Panc1 (cell line): ENCODE measurements around the gene CEP135. TPM values are rescaled to one million over a fixed set of nuclear protein-coding genes. Genes with fewer than 3 reads are reported as not detected.

Experiments used
- ATAC-seq: fragments of 200-7000 bp; cut with Tn5 transposase; 2 replicates; pipeline ENCODE4 v1.9.1; 2020; ENCODE audit warnings: mild to moderate bottlenecking, moderate library complexity
- BruUV-seq: library from RNA; stranded (reverse); fragments of 400-500 nt; replicated peaks from 2 replicates; lab custom pipeline; 2021; lab: Mats Ljungman, UMichigan
- CTCF ChIA-PET: fragments of 300-600 bp; sonication (Branson Sonifier 250); formaldehyde crosslinking; loops from one replicate; lab custom pipeline; 2022; ENCODE audit warnings: antibody characterized with exemption; lab: Charles Lee
- POLR2A ChIA-PET: fragments of 300-600 bp; sonication (Branson Sonifier 250); formaldehyde crosslinking; loops from one replicate; lab custom pipeline; 2022; ENCODE audit warnings: antibody characterized with exemption; lab: Charles Lee
- DNase-seq: peaks from one replicate; pipeline ENCODE4 v3.0.0-alpha.2; 2010; ENCODE audit warnings: low read depth, low spot score
- H3K27ac ChIP-seq: 2 replicates; pipeline ENCODE4 v1.5.1; 2011; ENCODE audit warnings: mild to moderate bottlenecking, low read length, inconsistent platforms
- H3K27me3 ChIP-seq: fragments of 200-500 bp; sonication (Bioruptor generic); 2 replicates; pipeline ENCODE4 v1.6.0; 2014; ENCODE audit warnings: low read length, inconsistent platforms; ENCODE audit not compliant: control insufficient read depth, insufficient read depth
- H3K36me3 ChIP-seq: fragments of 200-500 bp; sonication (Bioruptor generic); 2 replicates; pipeline ENCODE4 v1.5.1; 2014; ENCODE audit warnings: inconsistent platforms, mild to moderate bottlenecking, low read length, moderate library complexity; ENCODE audit not compliant: control insufficient read depth, insufficient read depth
- H3K4me1 ChIP-seq: 2 replicates; pipeline ENCODE4 v1.5.1; 2011; ENCODE audit warnings: inconsistent platforms, mild to moderate bottlenecking, low read length, moderate library complexity; ENCODE audit not compliant: control insufficient read depth, insufficient read depth
- H3K4me3 ChIP-seq, 2 experiments: 2 replicates each; pipeline ENCODE4 v1.5.1; 2011 to 2012; ENCODE audit warnings: low read depth in 2 of 2, low read length in 2 of 2, mild to moderate bottlenecking in 2 of 2, inconsistent platforms in 1 of 2, moderate library complexity in 1 of 2
- H3K9me3 ChIP-seq: fragments of 200-500 bp; sonication (Bioruptor generic); 2 replicates; pipeline ENCODE4 v1.5.1; 2014; ENCODE audit warnings: low read depth, mild to moderate bottlenecking, inconsistent platforms, low read length, moderate library complexity; ENCODE audit not compliant: control insufficient read depth, insufficient read depth
- POLR2AphosphoS5 ChIP-seq: IDR thresholded peaks from 2 replicates; pipeline ENCODE4 v1.6.1; 2012; ENCODE audit warnings: mild to moderate bottlenecking, low read depth, low read length, moderate library complexity
- REST ChIP-seq, 2 experiments: IDR thresholded peaks; 2 replicates each; pipeline ENCODE4 v1.6.1; 2011 to 2012; ENCODE audit warnings: low read depth in 2 of 2, control low read depth in 1 of 2, low read length in 1 of 2, mild to moderate bottlenecking in 1 of 2, moderate library complexity in 1 of 2; ENCODE audit not compliant: insufficient read depth in 1 of 2
- SIN3A ChIP-seq: IDR thresholded peaks from 2 replicates; pipeline ENCODE4 v1.6.1; 2012; ENCODE audit warnings: low read depth, mild to moderate bottlenecking, low read length, moderate library complexity, borderline replicate concordance; ENCODE audit not compliant: insufficient read depth
- TCF7L2 ChIP-seq: IDR thresholded peaks from 2 replicates; pipeline ENCODE4 v1.6.1; 2011; ENCODE audit warnings: mild to moderate bottlenecking, low read depth, low read length, inconsistent platforms
- in situ Hi-C: cut with HindIII; loops from 2 replicates; pipeline ENCODE4 v1.10.0; 2016; ENCODE audit warnings: low sequenced_read_pairs, low pct_unique_long_range_greater_than_20kb
- intact Hi-C: fragments of 100-400 bp; cut with micrococcal nuclease; formaldehyde crosslinking; loops from one replicate; pipeline ENCODE4 v1.10.0; 2022; ENCODE audit not compliant: unreplicated experiment
- total RNA-seq: library from RNA; stranded (reverse); gene quantifications from one replicate; pipeline ENCODE4 v1.2.1, GENCODE V29; 2021; ENCODE audit not compliant: unreplicated experiment
- TF ChIP-seq, protein P1 (sequence below): fragments of 450-650 bp; IDR thresholded peaks from 2 replicates; pipeline ENCODE4 v1.5.1; 2017; ENCODE audit warnings: mild to moderate bottlenecking

Gene CEP135
- total RNA-seq, 1 experiment from 2014 or later = 9.5 TPM

GRCh38 chr4:55903577-55903976 is 45.2 kb upstream of the CEP135 start:
- ATAC-seq = no peak
- no peak for DNase-seq
- Histone ChIP-seq H3K27ac (no peak overlapping the region), H3K4me3 (no peak overlapping the region), H3K4me1 (no peaks in the 10 kb centered on the region), H3K36me3 (peaks cover 4% of the 10 kb centered on the region; the same call in 1 of the 2 replicates), H3K9me3 (no peaks in the 10 kb centered on the region), H3K27me3 (no peaks in the 10 kb centered on the region)
- POLR2A ChIA-PET = no interaction called here
- in situ Hi-C loops (no loop called here), intact Hi-C loops (no loop called here)
- no TSS peak for BruUV-seq
- TF ChIP-seq TCF7L2 = no peak
- TF ChIP-seq, protein P1, sequence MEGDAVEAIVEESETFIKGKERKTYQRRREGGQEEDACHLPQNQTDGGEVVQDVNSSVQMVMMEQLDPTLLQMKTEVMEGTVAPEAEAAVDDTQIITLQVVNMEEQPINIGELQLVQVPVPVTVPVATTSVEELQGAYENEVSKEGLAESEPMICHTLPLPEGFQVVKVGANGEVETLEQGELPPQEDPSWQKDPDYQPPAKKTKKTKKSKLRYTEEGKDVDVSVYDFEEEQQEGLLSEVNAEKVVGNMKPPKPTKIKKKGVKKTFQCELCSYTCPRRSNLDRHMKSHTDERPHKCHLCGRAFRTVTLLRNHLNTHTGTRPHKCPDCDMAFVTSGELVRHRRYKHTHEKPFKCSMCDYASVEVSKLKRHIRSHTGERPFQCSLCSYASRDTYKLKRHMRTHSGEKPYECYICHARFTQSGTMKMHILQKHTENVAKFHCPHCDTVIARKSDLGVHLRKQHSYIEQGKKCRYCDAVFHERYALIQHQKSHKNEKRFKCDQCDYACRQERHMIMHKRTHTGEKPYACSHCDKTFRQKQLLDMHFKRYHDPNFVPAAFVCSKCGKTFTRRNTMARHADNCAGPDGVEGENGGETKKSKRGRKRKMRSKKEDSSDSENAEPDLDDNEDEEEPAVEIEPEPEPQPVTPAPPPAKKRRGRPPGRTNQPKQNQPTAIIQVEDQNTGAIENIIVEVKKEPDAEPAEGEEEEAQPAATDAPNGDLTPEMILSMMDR = no peak
- CTCF ChIA-PET = interaction anchor here (0.6 kb wide), 1 partner anchor 16 kb away, joined by 4 read pairs; no protein-coding TSS in a partner anchor

DNA sequence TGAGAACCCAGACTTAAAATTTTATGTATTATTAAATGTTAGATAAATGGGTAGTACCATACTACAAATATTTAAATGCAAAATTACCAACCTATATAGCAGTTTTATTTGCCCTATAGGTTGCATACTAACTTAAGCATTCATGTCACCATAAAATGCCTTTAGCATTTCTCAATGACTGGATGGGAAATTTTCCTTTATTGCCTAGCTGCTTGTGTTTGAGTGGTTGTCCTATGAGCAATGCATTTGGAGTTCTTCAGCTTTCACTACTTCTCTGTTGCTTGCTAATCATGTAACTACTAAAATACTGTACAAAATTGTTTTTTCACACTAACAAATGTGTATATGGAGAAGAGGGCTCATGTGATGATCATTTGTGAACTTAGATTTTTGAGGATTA is 44.2 kb upstream of the CEP135 start:
- peaks cover 4% of the 10 kb centered on the region; the same call in 1 of the 2 replicates for H3K36me3 ChIP-seq
- no peaks in the 10 kb centered on the region for H3K4me1 ChIP-seq
- no peak for TF ChIP-seq SIN3A
- TF ChIP-seq REST (IDR thresholded peaks at IDR 0.05; ENCODE audit: insufficient read depth in 1 of 2, low read depth in 2 of 2, low read length in 1 of 2) = no peak
- TF ChIP-seq, protein P1 = no peak
- no peak for TF ChIP-seq POLR2AphosphoS5
- no peak for TF ChIP-seq TCF7L2
- H3K9me3 ChIP-seq = no peaks in the 10 kb centered on the region
- no peak overlapping the region for H3K27ac ChIP-seq
- intact Hi-C loops = no loop called here
- H3K27me3 ChIP-seq = no peaks in the 10 kb centered on the region
- no peak for DNase-seq
- ATAC-seq = no peak
- CTCF ChIA-PET = no interaction called here
- H3K4me3 ChIP-seq = no peak overlapping the region
- POLR2A ChIA-PET = no interaction called here
- in situ Hi-C loops = no loop called here
- TSS peak; percentile 57 for BruUV-seq
